Upper lobe of left lung (tissue), 6 donors: Measurements from ENCODE around the gene ACO1. TPM values are rescaled to one million over a fixed set of nuclear protein-coding genes. Genes with fewer than 3 reads are reported as not detected.

Source experiments
- ATAC-seq, 2 donors: fragments of 200-7000 bp; cut with Tn5 transposase; one replicate each; pipeline ENCODE4 v1.9.1; 2022; ENCODE audit warnings: mild to moderate bottlenecking in 2 of 2, moderate library complexity in 2 of 2; ENCODE audit not compliant: low FRiP score in 2 of 2
- DNase-seq, 2 donors: peaks; one replicate each; pipeline ENCODE4 v3.0.0-alpha.2; 2019 to 2020
- H3K27ac ChIP-seq, 4 donors: fragments of 200-600 bp; sonication (generic); one replicate each; pipeline ENCODE4 v1.5.1; 2016 to 2019
- H3K27me3 ChIP-seq, 4 donors: fragments of 200-600 bp; sonication (generic); one replicate each; pipeline ENCODE4 v1.5.1; 2017 to 2019
- H3K36me3 ChIP-seq, 4 donors: fragments of 200-600 bp; sonication (generic); one replicate each; pipeline ENCODE4 v1.5.1; 2016 to 2019
- H3K4me1 ChIP-seq, 4 donors: fragments of 200-600 bp; sonication (generic); one replicate each; pipeline ENCODE4 v1.5.1; 2018 to 2019
- H3K4me3 ChIP-seq, 4 donors: fragments of 200-600 bp; sonication (generic); one replicate each; pipeline ENCODE4 v1.5.1; 2017 to 2019; ENCODE audit warnings: mild to moderate bottlenecking in 2 of 4, moderate library complexity in 1 of 4
- H3K9me3 ChIP-seq, 4 donors: fragments of 200-600 bp; sonication (generic); one replicate each; pipeline ENCODE4 v1.5.1; 2018 to 2019
- EP300 ChIP-seq, 4 donors: sonication (generic); formaldehyde crosslinking; IDR thresholded peaks; one replicate each; pipeline ENCODE4 v1.5.1; 2017; ENCODE audit warnings: antibody characterized with exemption in 4 of 4, control low read depth in 2 of 4
- POLR2A ChIP-seq, 4 donors: fragments of 450-650 bp; IDR thresholded peaks; one replicate each; pipeline ENCODE4 v1.5.1; 2016 to 2017; ENCODE audit warnings: antibody characterized with exemption in 4 of 4, mild to moderate bottlenecking in 2 of 4
- POLR2AphosphoS5 ChIP-seq, 2 donors: sonication (generic); formaldehyde crosslinking; IDR thresholded peaks; one replicate each; pipeline ENCODE4 v1.5.1; 2017; ENCODE audit warnings: antibody characterized with exemption in 2 of 2
- WGBS, 2 donors: methylation state at CpG; one replicate each; pipeline ENCODE4 v1.1.5; 2017 to 2018; 5-methylcytosine and 5-hydroxymethylcytosine counted together
- total RNA-seq, 6 donors: library from RNA; depleted of rRNA in 4 of 6; stranded (reverse); fragments of >200 nt in 4 of 6; gene quantifications; one replicate each; pipeline versions ENCODE4 v1.1.0 to v1.2.1, GENCODE V29; 2016 to 2021
- TF ChIP-seq, protein P1 (sequence below), 6 experiments: fragments of 450-650 bp in 4 of 6; fragments of 200-600 bp in 2 of 6; sonication (generic) in 2 of 6; IDR thresholded peaks; one replicate each; pipeline ENCODE4 v1.5.1; 2016 to 2019; ENCODE audit warnings: antibody characterized with exemption in 6 of 6
- donor health status: DM: no; HTN: no; CAD: no; lungs with moderate emphysema.
- donor health status: DM: no; HTN: yes; CAD: no; lungs with severe emphysema.

The ACO1 gene
- total RNA-seq, 6 donors from 2014 or later = 12.4 to 33.0 (median 29.1) TPM

DNA sequence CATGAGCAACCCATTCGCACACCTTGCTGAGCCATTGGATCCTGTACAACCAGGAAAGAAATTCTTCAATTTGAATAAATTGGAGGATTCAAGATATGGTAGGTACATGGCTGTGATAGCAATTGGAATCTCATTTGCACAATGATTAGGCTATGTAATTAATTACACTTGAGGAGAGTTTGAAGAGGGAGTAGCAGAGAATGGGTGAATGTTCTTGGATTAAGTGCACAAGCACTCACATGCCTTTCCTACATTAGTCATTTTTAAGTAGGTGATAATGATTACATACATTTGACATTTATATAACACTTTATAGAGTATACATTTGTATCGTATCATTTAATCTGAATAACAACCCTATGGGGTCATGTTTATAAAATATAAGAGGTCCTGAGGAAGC, 21.1 kb downstream of the ACO1 start:
- H3K36me3 ChIP-seq = peaks cover 16 to 52% (median 36%) of the 10 kb centered on the region in 4 donors
- H3K27me3 ChIP-seq = no peaks in the 10 kb centered on the region
- H3K27ac ChIP-seq = no peak overlapping the region
- TF ChIP-seq, protein P1, sequence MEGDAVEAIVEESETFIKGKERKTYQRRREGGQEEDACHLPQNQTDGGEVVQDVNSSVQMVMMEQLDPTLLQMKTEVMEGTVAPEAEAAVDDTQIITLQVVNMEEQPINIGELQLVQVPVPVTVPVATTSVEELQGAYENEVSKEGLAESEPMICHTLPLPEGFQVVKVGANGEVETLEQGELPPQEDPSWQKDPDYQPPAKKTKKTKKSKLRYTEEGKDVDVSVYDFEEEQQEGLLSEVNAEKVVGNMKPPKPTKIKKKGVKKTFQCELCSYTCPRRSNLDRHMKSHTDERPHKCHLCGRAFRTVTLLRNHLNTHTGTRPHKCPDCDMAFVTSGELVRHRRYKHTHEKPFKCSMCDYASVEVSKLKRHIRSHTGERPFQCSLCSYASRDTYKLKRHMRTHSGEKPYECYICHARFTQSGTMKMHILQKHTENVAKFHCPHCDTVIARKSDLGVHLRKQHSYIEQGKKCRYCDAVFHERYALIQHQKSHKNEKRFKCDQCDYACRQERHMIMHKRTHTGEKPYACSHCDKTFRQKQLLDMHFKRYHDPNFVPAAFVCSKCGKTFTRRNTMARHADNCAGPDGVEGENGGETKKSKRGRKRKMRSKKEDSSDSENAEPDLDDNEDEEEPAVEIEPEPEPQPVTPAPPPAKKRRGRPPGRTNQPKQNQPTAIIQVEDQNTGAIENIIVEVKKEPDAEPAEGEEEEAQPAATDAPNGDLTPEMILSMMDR (IDR thresholded peaks at IDR 0.05) = no peak
- no peak for TF ChIP-seq POLR2A (IDR thresholded peaks at IDR 0.05)
- TF ChIP-seq EP300 (IDR thresholded peaks at IDR 0.05) = no peak
- TF ChIP-seq POLR2AphosphoS5 (IDR thresholded peaks at IDR 0.05) = no peak
- WGBS, 2 donors = 89 to 93% methylated on average over 2 of the region's 2 CpGs
- peaks cover 0 to 4% (median 0%) of the 10 kb centered on the region in 4 donors for H3K4me1 ChIP-seq
- ATAC-seq (no peak), DNase-seq (no peak)
- H3K9me3 ChIP-seq = no peaks in the 10 kb centered on the region
- H3K4me3 ChIP-seq = no peak overlapping the region

DNA sequence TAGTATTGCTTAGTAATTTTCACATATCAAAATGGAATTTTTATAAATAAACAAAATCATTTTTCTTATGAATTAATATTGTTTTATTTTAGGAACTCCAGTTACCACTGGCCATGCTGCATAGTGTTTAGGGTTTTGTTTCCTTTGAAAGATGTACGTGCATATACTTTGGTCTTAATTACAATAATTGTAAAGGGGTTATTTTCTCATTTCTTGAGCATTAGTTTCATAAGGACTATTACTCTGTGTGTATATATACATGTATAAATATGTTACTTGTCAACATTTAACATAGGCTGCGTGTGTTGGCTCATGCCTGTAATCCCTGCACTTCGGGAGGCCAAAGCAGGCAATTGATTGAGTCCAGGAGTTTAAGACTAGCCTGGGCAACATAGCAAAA, 21.6 kb downstream of the ACO1 start:
- TF ChIP-seq, protein P1 (IDR thresholded peaks at IDR 0.05) = no peak
- TF ChIP-seq POLR2A (IDR thresholded peaks at IDR 0.05) = no peak
- no peaks in the 10 kb centered on the region for H3K27me3 ChIP-seq
- no peak for DNase-seq
- peaks cover 16 to 58% (median 36%) of the 10 kb centered on the region in 4 donors for H3K36me3 ChIP-seq
- peaks cover 0 to 4% (median 0%) of the 10 kb centered on the region in 4 donors for H3K4me1 ChIP-seq
- 94 to 98% methylated on average over 3 of the region's 3 CpGs for WGBS, 2 donors
- H3K27ac ChIP-seq = no peak overlapping the region
- no peak overlapping the region for H3K4me3 ChIP-seq
- H3K9me3 ChIP-seq = no peaks in the 10 kb centered on the region
- ATAC-seq = no peak

DNA sequence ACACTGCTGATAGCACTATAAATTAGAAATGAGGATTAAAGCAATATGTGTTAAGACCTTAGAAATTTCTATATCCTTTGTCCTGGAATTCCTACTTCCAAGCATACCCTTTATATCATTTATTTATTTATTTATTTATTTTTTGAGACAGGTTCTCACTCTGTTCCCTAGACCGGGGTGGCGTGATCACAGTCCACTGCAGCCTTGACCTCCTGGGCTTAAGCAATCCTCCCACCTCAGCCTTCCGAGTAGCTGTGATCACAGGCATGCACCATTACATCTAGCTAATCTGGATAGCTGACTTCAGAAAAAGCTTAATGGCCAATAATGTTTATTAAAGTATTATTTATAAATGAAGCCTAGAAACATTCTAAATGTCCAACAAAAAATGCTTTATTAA, 27.3 kb downstream of the ACO1 start:
- no peak for TF ChIP-seq POLR2AphosphoS5 (IDR thresholded peaks at IDR 0.05)
- no peak for TF ChIP-seq EP300 (IDR thresholded peaks at IDR 0.05)
- no peaks in the 10 kb centered on the region for H3K9me3 ChIP-seq
- H3K4me1 ChIP-seq = no peaks in the 10 kb centered on the region
- no peak for DNase-seq
- peaks cover 10 to 67% (median 25%) of the 10 kb centered on the region in 4 donors for H3K36me3 ChIP-seq
- H3K27ac ChIP-seq = no peak overlapping the region
- H3K27me3 ChIP-seq = no peaks in the 10 kb centered on the region
- 97 to 100% methylated on average over 3 of the region's 3 CpGs for WGBS, 2 donors
- ATAC-seq = no peak
- H3K4me3 ChIP-seq = no peak overlapping the region

DNA sequence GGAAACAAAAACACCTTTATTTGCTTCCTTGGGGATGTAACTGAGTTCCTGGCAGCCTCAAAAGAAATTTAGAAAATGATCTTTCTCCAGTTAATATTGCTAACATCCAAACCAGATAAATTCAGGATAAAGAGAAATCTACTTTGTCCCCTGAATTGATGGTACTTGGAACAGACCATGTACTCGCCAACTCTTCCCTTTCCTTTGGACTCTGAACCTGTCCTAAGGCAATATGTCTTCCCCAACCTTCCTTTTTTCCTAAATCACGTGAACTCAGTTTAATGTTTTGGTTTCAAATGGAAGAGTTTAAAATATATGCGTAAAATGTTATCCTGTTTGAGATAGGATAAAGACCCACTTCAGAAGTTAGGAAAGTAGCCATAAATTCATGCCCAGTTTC, 28.0 kb downstream of the ACO1 start:
- ATAC-seq = no peak
- no peak for DNase-seq
- H3K9me3 ChIP-seq = no peaks in the 10 kb centered on the region

DNA sequence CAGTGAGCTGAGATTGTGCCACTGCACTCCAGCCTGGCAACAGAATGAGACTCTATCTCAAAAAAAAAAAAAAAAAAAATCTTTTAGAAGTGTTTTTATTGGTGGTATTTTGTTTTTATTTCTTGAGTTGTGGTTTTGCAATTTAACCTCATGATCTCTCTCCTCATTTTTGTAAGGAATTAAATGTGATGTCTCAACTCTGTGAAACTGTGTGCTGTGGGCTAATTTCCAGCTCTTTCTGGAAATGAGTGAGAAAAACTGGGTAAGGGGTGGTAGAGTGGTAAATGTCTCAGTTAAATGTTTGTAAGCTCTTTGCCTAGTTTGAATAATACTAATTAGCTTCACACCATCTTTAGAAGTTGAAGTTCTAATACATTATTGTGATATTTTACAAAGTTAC, 29.0 kb downstream of the ACO1 start:
- peak overlapping the region in 2 of 4 donors; percentile 13 to 55 for H3K27ac ChIP-seq
- H3K4me3 ChIP-seq = no peak overlapping the region
- ATAC-seq = no peak
- peaks cover 5 to 66% (median 16%) of the 10 kb centered on the region in 4 donors for H3K36me3 ChIP-seq
- H3K27me3 ChIP-seq = no peaks in the 10 kb centered on the region
- no peaks in the 10 kb centered on the region for H3K4me1 ChIP-seq
- H3K9me3 ChIP-seq = no peaks in the 10 kb centered on the region
- no peak for TF ChIP-seq POLR2AphosphoS5 (IDR thresholded peaks at IDR 0.05)
- no peak for TF ChIP-seq POLR2A (IDR thresholded peaks at IDR 0.05)
- TF ChIP-seq, protein P1 (IDR thresholded peaks at IDR 0.05) = no peak
- no peak for TF ChIP-seq EP300 (IDR thresholded peaks at IDR 0.05)
- no peak for DNase-seq

More for the DNA sequence above, 28.0 kb downstream of the ACO1 start:
- Histone ChIP-seq H3K4me3 (no peak overlapping the region), H3K27ac (no peak overlapping the region), H3K27me3 (no peaks in the 10 kb centered on the region), H3K36me3 (peaks cover 10 to 66% (median 21%) of the 10 kb centered on the region in 4 donors), H3K4me1 (no peaks in the 10 kb centered on the region)
- 83 to 99% methylated on average over 3 of the region's 3 CpGs for WGBS, 2 donors
- no peak for TF ChIP-seq POLR2A (IDR thresholded peaks at IDR 0.05)
- no peak for TF ChIP-seq POLR2AphosphoS5 (IDR thresholded peaks at IDR 0.05)
- no peak for TF ChIP-seq EP300 (IDR thresholded peaks at IDR 0.05)
- TF ChIP-seq, protein P1 (IDR thresholded peaks at IDR 0.05) = no peak
